ENCODE results near the gene ELAVL3. TPM values are rescaled to one million over a fixed set of nuclear protein-coding genes. Genes with fewer than 3 reads are reported as not detected.
A peak's percentile ranks its signal among the peaks of the same experiment; 100 is the strongest.

Gene ELAVL3
- total RNA-seq: not detected

DNA sequence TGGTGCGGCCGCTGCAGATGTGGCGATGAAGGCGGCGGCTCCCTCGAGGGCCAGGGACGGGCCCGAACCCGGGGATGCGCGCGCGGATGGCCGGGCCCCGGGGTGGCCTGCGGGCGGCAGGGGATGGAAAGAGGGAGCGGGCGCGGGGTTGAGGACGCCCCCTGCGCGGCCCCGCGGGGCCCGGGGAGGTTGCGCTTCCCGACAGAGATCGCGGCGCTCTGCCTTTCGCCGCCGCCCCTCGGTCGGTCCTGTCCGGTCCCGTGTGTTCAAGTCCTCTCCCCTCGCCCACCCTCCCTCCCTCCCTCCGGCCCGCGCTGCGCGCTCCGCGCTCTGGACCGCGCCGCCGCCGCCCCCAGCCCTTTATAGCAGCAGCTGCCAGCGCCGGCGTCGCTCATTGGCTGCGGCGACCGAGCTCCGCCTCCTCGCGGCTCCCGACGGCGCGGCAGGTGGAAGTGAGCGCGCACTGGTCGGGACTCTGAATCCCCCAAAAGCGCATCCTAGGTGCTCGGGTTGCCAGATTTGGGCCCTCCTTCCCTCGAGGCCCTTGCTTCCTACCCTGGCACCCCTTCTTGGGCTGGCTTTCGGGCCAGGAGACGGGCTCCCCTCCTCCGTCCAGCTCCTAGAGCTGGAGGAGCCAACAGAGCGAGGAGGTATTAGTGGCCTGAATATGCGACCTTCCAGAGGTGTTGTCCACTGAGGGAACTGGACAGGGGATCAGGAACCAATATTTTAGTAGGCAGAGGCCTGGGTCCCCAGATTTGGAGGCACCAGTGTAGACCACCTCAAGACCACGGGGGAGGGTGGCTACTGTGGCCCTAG, at the start of gene ELAVL3:
Gene ELAVL3 (minus strand): TSS at position 332 of the 819 bp plus-strand sequence. CDS start 438 bp downstream, outside the sequence.
- Histone ChIP-seq H3K27me3 (peaks cover 48% of the 10 kb centered on the region), H3K4me3 (peak within 1 kb of the TSS; percentile 37), H3K36me3 (peaks cover 8% of the 10 kb centered on the region), H3K27ac (no peak within 1 kb of the TSS), H3K4me1 (peaks cover 44% of the 10 kb centered on the region), H3K9me3 (no peaks in the 10 kb centered on the region)
- DNase-seq (ENCODE audit: low spot score in 2 of 2): no peak
- TF ChIP-seq, protein P1, sequence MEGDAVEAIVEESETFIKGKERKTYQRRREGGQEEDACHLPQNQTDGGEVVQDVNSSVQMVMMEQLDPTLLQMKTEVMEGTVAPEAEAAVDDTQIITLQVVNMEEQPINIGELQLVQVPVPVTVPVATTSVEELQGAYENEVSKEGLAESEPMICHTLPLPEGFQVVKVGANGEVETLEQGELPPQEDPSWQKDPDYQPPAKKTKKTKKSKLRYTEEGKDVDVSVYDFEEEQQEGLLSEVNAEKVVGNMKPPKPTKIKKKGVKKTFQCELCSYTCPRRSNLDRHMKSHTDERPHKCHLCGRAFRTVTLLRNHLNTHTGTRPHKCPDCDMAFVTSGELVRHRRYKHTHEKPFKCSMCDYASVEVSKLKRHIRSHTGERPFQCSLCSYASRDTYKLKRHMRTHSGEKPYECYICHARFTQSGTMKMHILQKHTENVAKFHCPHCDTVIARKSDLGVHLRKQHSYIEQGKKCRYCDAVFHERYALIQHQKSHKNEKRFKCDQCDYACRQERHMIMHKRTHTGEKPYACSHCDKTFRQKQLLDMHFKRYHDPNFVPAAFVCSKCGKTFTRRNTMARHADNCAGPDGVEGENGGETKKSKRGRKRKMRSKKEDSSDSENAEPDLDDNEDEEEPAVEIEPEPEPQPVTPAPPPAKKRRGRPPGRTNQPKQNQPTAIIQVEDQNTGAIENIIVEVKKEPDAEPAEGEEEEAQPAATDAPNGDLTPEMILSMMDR (IDR thresholded peaks at IDR 0.05): no peak
- TF ChIP-seq POLR2A (IDR thresholded peaks at IDR 0.05): no peak
- no peak for TF ChIP-seq EP300 (IDR thresholded peaks at IDR 0.05)
- no peak for TF ChIP-seq POLR2AphosphoS5 (IDR thresholded peaks at IDR 0.05)
- 10% methylated on average over 2 of the region's 77 CpGs for WGBS

DNA sequence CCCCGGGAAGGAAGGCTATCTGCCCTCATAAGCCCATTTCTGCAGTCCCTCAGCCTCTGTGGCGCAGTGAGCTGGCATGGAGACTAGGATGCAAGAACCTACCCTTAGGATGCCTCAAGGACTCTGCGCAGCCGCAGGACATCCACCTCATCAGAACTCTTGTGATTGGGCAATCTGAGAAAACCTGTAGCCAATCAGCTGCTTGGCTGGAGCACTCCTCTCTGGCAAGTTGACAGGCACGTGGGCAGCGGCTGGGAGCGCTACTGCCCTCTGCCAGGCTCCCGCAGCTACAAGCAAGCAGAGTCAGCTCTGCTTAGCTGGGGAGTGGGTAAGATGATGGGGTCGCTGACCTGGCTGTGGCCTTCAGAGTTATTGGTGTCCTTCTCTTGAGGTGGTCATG, 49.6 kb upstream of the ELAVL3 start:
- H3K27ac ChIP-seq: no peak overlapping the region
- no peaks in the 10 kb centered on the region for H3K9me3 ChIP-seq
- 15% methylated on average over 9 of the region's 9 CpGs for WGBS
- no peak for TF ChIP-seq EP300 (IDR thresholded peaks at IDR 0.05)
- TF ChIP-seq POLR2A (IDR thresholded peaks at IDR 0.05): no peak
- TF ChIP-seq, protein P1 (IDR thresholded peaks at IDR 0.05): peak in 1 of 2 donors; percentile 13
- no peak for TF ChIP-seq POLR2AphosphoS5 (IDR thresholded peaks at IDR 0.05)
- H3K36me3 ChIP-seq: no peaks in the 10 kb centered on the region
- H3K4me1 ChIP-seq: peaks cover 17% of the 10 kb centered on the region
- DNase-seq (ENCODE audit: low spot score in 2 of 2): peak in 1 of 2 donors; percentile 75
- H3K4me3 ChIP-seq: no peak overlapping the region
- no peaks in the 10 kb centered on the region for H3K27me3 ChIP-seq

DNA sequence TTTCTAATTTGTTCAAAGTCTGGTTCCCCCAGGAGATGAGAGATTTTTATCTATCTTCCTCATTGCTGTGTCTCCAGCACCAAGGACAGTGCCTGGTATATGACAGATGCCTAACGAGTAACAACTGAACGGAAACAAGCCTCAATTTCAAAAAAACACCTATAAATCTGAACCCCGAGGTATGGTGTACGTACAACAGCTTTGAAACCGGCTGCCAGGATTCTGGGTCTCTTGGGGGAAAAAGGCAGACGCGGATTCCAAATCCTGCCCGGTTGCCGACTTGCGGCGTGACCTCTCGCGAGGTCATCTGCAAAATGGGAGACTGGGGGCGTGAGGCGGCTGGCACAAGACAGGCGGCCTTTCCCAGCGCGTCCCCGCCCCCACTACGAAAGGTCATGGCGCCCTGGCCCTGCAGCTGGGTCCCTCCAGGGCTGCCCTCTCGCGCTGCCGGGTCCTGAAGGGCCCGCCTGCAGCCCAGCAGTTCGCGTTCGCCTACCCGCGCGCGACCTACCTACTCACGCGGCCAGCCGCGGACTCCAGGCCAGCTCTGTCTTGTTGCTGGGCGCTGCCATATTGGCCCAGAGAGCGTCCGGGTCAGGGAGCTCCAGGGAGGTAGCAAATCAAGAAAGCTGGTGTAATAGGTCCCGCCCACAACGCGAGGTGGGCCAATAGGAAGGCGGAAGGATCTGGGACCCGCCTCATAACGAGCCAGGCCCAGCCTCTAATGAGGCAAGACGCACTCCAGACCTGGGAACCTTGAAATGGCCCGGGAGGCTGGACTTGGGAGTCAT, 47.9 kb upstream of the ELAVL3 start, which contains the start of gene ECSIT:
Gene ECSIT (minus strand): TSS at position 584 of the 791 bp plus-strand sequence. CDS start 9,964 bp downstream, outside the sequence.
- peak; percentile 98 to 99 for DNase-seq (ENCODE audit: low spot score in 2 of 2)
- TF ChIP-seq, protein P1 (IDR thresholded peaks at IDR 0.05): no peak
- TF ChIP-seq POLR2AphosphoS5 (IDR thresholded peaks at IDR 0.05): peak in 2 of 3 donors; percentile 53 to 55
- H3K4me3 ChIP-seq: peak within 1 kb of the TSS; percentile 94
- peak within 1 kb of the TSS; percentile 94 for H3K27ac ChIP-seq
- no peaks in the 10 kb centered on the region for H3K9me3 ChIP-seq
- WGBS: 0% methylated on average over 29 of the region's 47 CpGs
- H3K27me3 ChIP-seq: no peaks in the 10 kb centered on the region
- H3K4me1 ChIP-seq: peaks cover 17% of the 10 kb centered on the region
- no peaks in the 10 kb centered on the region for H3K36me3 ChIP-seq

DNA sequence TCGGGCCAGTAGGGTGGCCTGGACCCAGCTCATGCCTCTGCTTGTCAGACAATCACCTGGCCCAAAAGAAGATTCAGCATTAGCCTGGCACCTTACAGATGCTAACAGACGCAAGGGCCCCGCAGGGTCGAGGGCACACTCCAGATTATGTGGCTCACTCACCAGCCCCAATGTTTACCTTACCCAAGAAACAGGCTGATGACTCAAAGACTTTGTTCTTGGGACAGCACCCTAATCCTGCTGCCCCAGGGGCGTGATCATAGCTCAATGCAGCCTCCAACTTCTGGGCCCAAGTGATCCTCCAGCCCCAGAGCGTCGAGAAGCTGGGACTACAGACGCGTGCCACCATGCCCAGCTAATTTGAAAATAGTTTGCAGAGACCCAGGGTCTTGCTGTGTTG, 38.3 kb upstream of the ELAVL3 start:
- WGBS: 90% methylated on average over 4 of the region's 9 CpGs

More for the DNA sequence above, 38.3 kb upstream of the ELAVL3 start:
- no peaks in the 10 kb centered on the region for H3K4me1 ChIP-seq
- no peak for TF ChIP-seq EP300 (IDR thresholded peaks at IDR 0.05)
- TF ChIP-seq POLR2A (IDR thresholded peaks at IDR 0.05): no peak
- TF ChIP-seq POLR2AphosphoS5 (IDR thresholded peaks at IDR 0.05): no peak
- TF ChIP-seq, protein P1 (IDR thresholded peaks at IDR 0.05): no peak
- no peak for DNase-seq (ENCODE audit: low spot score in 2 of 2)
- H3K27me3 ChIP-seq: no peaks in the 10 kb centered on the region
- peaks cover 56% of the 10 kb centered on the region for H3K36me3 ChIP-seq
- no peak overlapping the region for H3K4me3 ChIP-seq
- H3K9me3 ChIP-seq: no peaks in the 10 kb centered on the region
- H3K27ac ChIP-seq: no peak overlapping the region
